ENCODE data around the gene KAT8.
"Not testable (repeated sequence)": the region's sequence is repeated elsewhere in the genome, so short reads cannot be mapped to it uniquely, and the experiment has no call there.

The KAT8 gene

DNA sequence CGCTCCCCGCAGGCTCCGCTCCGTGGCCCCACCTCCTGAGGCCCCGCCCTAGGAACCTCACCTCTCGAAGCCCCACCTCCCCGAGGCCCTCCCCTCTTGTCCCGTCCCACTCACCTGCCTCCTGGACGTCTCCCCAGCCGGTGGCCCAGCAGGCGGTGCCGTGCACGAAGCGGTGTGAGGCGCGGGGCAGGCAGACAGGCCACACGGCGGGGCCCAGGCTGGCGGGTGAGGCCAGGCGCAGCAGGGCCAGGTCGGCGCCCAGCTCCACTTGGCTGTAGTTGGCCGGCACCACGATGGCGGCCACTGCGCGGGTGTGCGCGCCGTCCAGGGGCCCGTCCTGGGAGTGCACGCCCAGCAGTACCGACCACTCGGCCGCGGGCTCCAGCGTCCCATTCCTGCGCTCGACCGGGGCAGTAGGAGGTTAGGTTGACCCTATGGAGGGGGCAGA is 30.8 kb downstream of the KAT8 start:
- no peak for DNase-seq (ENCODE audit: low read depth in 2 of 2)

- DNase-seq (ENCODE audit: low read depth in 2 of 2), result no peak
Observed at GRCh38 chr16:31148896-31149295, 31.4 kb downstream of the KAT8 start.

DNA sequence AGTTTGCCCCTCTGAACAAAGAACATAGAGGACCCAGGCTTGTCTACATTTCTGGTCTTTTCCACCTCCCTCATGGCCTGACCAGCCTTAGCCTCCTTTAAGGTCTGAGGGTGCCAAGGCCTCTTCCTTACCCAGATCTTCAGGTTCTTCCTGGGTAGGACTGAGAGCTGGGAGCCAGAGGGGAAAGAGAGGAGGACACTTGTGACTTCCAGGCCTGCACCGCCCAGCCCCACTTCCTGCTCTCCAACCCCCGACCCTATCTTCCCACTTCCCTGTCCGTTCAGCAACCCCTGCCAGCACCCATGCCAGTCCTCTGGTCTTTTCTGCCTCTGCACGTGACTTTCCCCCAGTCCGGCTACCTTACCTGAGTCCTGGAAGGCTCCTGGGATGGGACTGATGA is 31.9 kb downstream of the KAT8 start:
- DNase-seq (ENCODE audit: low read depth in 2 of 2), result no peak

- no peak for DNase-seq (ENCODE audit: low read depth in 2 of 2)
Observed at GRCh38 chr16:31149894-31150890, 32.7 kb downstream of the KAT8 start, which contains the start of gene PRSS36. PRSS36 (minus strand) TSS chr16:31150066; CDS start chr16:31150035, 31 bp downstream.

- not testable (repeated sequence) for DNase-seq (ENCODE audit: low read depth in 2 of 2)
Observed at GRCh38 chr16:31150976-31151375, 33.5 kb downstream of the KAT8 start.

DNA sequence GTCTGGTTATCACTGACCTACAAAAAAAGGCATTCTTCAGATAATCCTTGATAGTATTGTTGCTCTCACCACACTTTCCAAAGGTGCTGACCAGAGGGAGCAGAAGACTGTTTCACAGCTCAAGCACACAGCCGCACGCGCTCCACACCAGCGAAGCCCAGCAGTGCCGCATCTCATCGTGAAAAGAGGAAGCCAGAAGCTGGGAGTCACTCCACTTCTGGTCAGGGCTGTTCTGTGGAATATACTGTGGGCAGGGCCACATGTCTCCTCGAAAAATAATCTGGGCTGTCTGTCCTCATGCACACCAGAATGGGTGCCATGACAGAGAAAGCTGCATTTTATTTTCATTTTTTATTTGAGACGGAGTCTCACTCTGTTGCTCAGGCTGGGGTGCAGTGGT is 39.7 kb downstream of the KAT8 start:
- no peak for DNase-seq (ENCODE audit: low read depth in 2 of 2)

- no peak for DNase-seq (ENCODE audit: low read depth in 2 of 2)
Observed at GRCh38 chr16:31167315-31167714, 49.9 kb downstream of the KAT8 start.

DNA sequence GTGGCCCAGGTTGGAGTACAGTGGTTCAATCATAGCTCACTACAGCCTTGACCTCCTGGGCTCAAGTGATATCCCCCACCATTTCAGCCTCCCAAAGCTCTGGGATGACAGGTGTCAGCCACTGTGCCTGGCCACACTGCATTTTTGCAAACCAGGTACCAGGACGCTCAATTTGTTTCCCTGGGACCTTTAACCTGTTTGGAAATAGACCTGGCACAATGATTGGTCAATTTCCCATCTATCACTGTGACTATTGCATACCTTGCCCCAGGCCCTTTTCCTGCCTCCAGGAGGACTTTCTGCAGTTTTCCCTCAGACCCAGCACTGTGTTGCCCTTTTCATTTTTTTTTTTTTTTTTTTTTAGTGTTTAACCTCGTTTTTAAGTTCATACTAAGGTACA is 51.4 kb downstream of the KAT8 start:
- no peak for DNase-seq (ENCODE audit: low read depth in 2 of 2)

GRCh38 chr16:31170048-31170447 is 52.6 kb downstream of the KAT8 start:
- not testable (repeated sequence) for DNase-seq (ENCODE audit: low read depth in 2 of 2)

DNA sequence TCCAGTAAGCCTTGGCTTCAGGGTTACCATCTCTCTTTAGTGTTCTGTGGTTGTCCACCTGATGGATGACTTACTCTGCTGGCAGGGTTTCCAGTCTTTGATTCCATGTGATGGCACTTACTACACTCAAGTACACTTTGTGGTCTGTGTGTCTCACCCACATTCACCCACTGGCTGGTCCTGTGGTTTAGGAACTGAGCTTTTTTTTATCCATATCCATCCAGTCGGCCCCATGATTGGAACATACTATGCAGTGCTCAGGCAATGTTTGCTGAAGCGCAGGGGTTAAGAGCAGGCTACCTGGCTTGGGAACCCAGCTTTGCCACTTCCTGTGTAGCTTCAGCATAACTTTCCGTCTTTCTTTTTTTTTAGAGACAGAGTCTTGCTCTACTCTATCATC is 59.7 kb downstream of the KAT8 start:
- DNase-seq (ENCODE audit: low read depth in 2 of 2), result peak in 1 of 2 donors; percentile 25

DNA sequence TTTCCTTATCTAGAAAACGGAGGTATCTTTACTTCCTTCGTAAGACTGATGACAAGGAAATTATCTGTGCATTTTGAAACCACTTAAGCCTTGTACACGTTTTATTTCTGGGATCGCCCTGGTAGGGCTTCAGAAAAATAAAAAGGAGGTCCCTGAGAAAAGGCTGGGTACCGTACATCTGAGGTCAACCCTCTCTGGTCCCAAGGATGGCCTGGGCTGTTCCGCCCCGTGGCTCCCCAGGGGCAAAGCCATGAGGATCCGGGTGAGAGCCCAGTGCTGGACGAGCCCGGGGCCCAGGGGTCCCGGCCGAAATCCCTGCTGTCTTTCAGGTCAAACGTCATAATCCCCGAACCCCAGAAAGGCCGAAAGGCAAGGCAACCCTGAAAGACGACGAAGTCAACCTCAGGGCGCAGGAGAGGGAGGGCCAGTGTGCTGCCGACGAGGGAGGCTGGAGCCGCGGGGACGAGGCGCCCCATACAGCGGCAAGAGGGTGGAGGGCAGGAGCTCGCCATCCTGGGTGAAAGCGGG is 61.8 kb downstream of the KAT8 start:
- DNase-seq (ENCODE audit: low read depth in 2 of 2), result no peak

- DNase-seq (ENCODE audit: low read depth in 2 of 2), result peak; percentile 83 to 86
Observed at GRCh38 chr16:31179747-31180459, 62.4 kb downstream of the KAT8 start, which contains the start of gene FUS. FUS (plus strand) TSS chr16:31180139; CDS start chr16:31180215, 76 bp downstream.
